Tibial nerve (tissue), 4 donors: Measurements from ENCODE around the gene ZNRD2.

Source experiments
- CTCF ChIP-seq, 5 experiments: fragments of 200-600 bp in 3 of 5; fragments of 450-650 bp in 2 of 5; sonication (generic) in 3 of 5; IDR thresholded peaks; one replicate each; pipeline ENCODE4 v1.5.1; 2016 to 2019; ENCODE audit warnings: antibody characterized with exemption in 5 of 5, mild to moderate bottlenecking in 3 of 5, moderate library complexity in 2 of 5
- EP300 ChIP-seq, 2 donors: sonication (generic); formaldehyde crosslinking; IDR thresholded peaks; one replicate each; pipeline ENCODE4 v1.6.1; 2017; ENCODE audit warnings: antibody characterized with exemption in 2 of 2, mild to moderate bottlenecking in 1 of 2

- peak; percentile 25 to 82 for TF ChIP-seq EP300 (IDR thresholded peaks at IDR 0.05)
- TF ChIP-seq CTCF (IDR thresholded peaks at IDR 0.05): peak in 1 of 5 experiments; percentile 28
Observed at GRCh38 chr11:65558002-65558929, 12.0 kb upstream of the ZNRD2 start, which contains the start of gene LTBP3.
